DND-41 (cell line): Measurements from ENCODE around the gene CEP162.
A peak's percentile ranks its signal among the peaks of the same experiment; 100 is the strongest.

Experiments
- ATAC-seq: fragments of 200-7000 bp; cut with Tn5 transposase; 3 replicates; pipeline ENCODE4 v1.9.1; 2021; ENCODE audit warnings: low read depth; ENCODE audit not compliant: insufficient read depth
- DNase-seq: peaks from one replicate; pipeline ENCODE4 v3.0.0-alpha.2; 2020
- H2AFZ ChIP-seq: 2 replicates; pipeline ENCODE4 v1.6.0; 2012; ENCODE audit warnings: low read depth, low read length
- H3K27ac ChIP-seq: 2 replicates; pipeline ENCODE4 v1.5.1; 2012; ENCODE audit warnings: low read length, inconsistent platforms
- H3K27me3 ChIP-seq: fragments of 200-600 bp; sonication (generic); 2 replicates; pipeline ENCODE4 v1.6.0; 2012; ENCODE audit warnings: low read length, mild to moderate bottlenecking, inconsistent platforms; ENCODE audit not compliant: insufficient read depth, poor library complexity
- H3K36me3 ChIP-seq: 2 replicates; pipeline ENCODE4 v1.5.1; 2012; ENCODE audit warnings: low read length, inconsistent platforms; ENCODE audit not compliant: insufficient read depth
- H3K4me1 ChIP-seq: 2 replicates; pipeline ENCODE4 v1.5.1; 2012; ENCODE audit warnings: mild to moderate bottlenecking, low read length; ENCODE audit not compliant: insufficient read depth
- H3K4me2 ChIP-seq: 2 replicates; pipeline ENCODE4 v1.6.0; 2012; ENCODE audit warnings: mild to moderate bottlenecking, moderate library complexity, low read length, inconsistent platforms; ENCODE audit not compliant: insufficient read depth
- H3K4me3 ChIP-seq, 2 experiments: fragments of 200-600 bp in 1 of 2; shearing (Covaris generic) in 1 of 2; 2 replicates each; pipeline ENCODE4 v1.5.1; 2012 to 2016; ENCODE audit warnings: inconsistent platforms in 2 of 2, low read length in 2 of 2, mild to moderate bottlenecking in 2 of 2, low read depth in 1 of 2, moderate library complexity in 1 of 2
- H3K79me2 ChIP-seq: 2 replicates; pipeline ENCODE4 v1.6.0; 2012; ENCODE audit warnings: low read length, inconsistent platforms; ENCODE audit not compliant: insufficient read depth
- H3K9ac ChIP-seq: 2 replicates; pipeline ENCODE4 v1.6.0; 2012; ENCODE audit warnings: low read depth, mild to moderate bottlenecking, inconsistent platforms, low read length, moderate library complexity
- H3K9me3 ChIP-seq: 2 replicates; pipeline ENCODE4 v1.5.1; 2012; ENCODE audit warnings: low read length, moderate library complexity, mild to moderate bottlenecking, inconsistent platforms; ENCODE audit not compliant: insufficient read depth, severe bottlenecking
- H4K20me1 ChIP-seq: 2 replicates; pipeline ENCODE4 v1.6.0; 2012; ENCODE audit warnings: low read length; ENCODE audit not compliant: insufficient read depth
- CTCF ChIP-seq: IDR thresholded peaks from 2 replicates; pipeline ENCODE4 v1.5.1; 2012; ENCODE audit warnings: borderline replicate concordance, low read length, moderate library complexity, mild to moderate bottlenecking; ENCODE audit not compliant: poor library complexity, severe bottlenecking; ENCODE audit errors: extremely low read depth
- EZH2 ChIP-seq: IDR thresholded peaks from 3 replicates; pipeline ENCODE4 v1.6.1; 2012; ENCODE audit warnings: borderline replicate concordance, low read depth, mild to moderate bottlenecking, moderate library complexity, low read length, inconsistent platforms; ENCODE audit not compliant: severe bottlenecking

Gene CEP162

GRCh38 chr6:84258866-84259265 is 31.4 kb upstream of the CEP162 start:
- H3K4me2 ChIP-seq: no peak overlapping the region
- H3K9ac ChIP-seq: no peak overlapping the region
- H3K27ac ChIP-seq: no peak overlapping the region
- no peaks in the 10 kb centered on the region for H3K36me3 ChIP-seq
- TF ChIP-seq EZH2 (no peak), CTCF (no peak)
- H3K27me3 ChIP-seq: no peaks in the 10 kb centered on the region
- DNase-seq (no peak), ATAC-seq (no peak)
- H3K4me1 ChIP-seq: no peaks in the 10 kb centered on the region
- H3K4me3 ChIP-seq: no peak overlapping the region
- H3K79me2 ChIP-seq: no peaks in the 10 kb centered on the region
- H4K20me1 ChIP-seq: no peaks in the 10 kb centered on the region
- H2AFZ ChIP-seq: no peak overlapping the region
- no peaks in the 10 kb centered on the region for H3K9me3 ChIP-seq

GRCh38 chr6:84258268-84258667 is 30.8 kb upstream of the CEP162 start:
- H3K4me3 ChIP-seq: no peak overlapping the region
- DNase-seq (no peak), ATAC-seq (no peak)
- H3K36me3 ChIP-seq: no peaks in the 10 kb centered on the region
- no peaks in the 10 kb centered on the region for H4K20me1 ChIP-seq
- no peaks in the 10 kb centered on the region for H3K79me2 ChIP-seq
- no peaks in the 10 kb centered on the region for H3K4me1 ChIP-seq
- H3K27ac ChIP-seq: no peak overlapping the region
- H3K9ac ChIP-seq: no peak overlapping the region
- H3K9me3 ChIP-seq: no peaks in the 10 kb centered on the region
- H3K27me3 ChIP-seq: no peaks in the 10 kb centered on the region
- no peak overlapping the region for H2AFZ ChIP-seq
- peak overlapping the region; percentile 33; the same call in 1 of the 2 replicates for H3K4me2 ChIP-seq
- TF ChIP-seq CTCF: no peak
- no peak for TF ChIP-seq EZH2

GRCh38 chr6:84255641-84256040 is 28.2 kb upstream of the CEP162 start:
- no peaks in the 10 kb centered on the region for H3K4me1 ChIP-seq
- TF ChIP-seq EZH2 (no peak), CTCF (no peak)
- no peaks in the 10 kb centered on the region for H3K36me3 ChIP-seq
- H4K20me1 ChIP-seq: no peaks in the 10 kb centered on the region
- no peak overlapping the region for H3K9ac ChIP-seq
- no peak overlapping the region for H2AFZ ChIP-seq
- no peaks in the 10 kb centered on the region for H3K27me3 ChIP-seq
- no peaks in the 10 kb centered on the region for H3K9me3 ChIP-seq
- ATAC-seq (no peak), DNase-seq (no peak)
- no peaks in the 10 kb centered on the region for H3K79me2 ChIP-seq
- no peak overlapping the region for H3K27ac ChIP-seq
- H3K4me2 ChIP-seq: no peak overlapping the region
- H3K4me3 ChIP-seq: no peak overlapping the region

GRCh38 chr6:84253380-84253779 is 25.9 kb upstream of the CEP162 start:
- no peak overlapping the region for H3K4me3 ChIP-seq
- no peak overlapping the region for H3K9ac ChIP-seq
- no peaks in the 10 kb centered on the region for H3K79me2 ChIP-seq
- no peak overlapping the region for H3K27ac ChIP-seq
- peaks cover 2% of the 10 kb centered on the region for H3K27me3 ChIP-seq
- H3K4me2 ChIP-seq: no peak overlapping the region
- DNase-seq: no peak
- H4K20me1 ChIP-seq: no peaks in the 10 kb centered on the region
- H3K36me3 ChIP-seq: no peaks in the 10 kb centered on the region
- no peak for ATAC-seq
- no peaks in the 10 kb centered on the region for H3K9me3 ChIP-seq
- TF ChIP-seq CTCF (no peak), EZH2 (no peak)
- H3K4me1 ChIP-seq: no peaks in the 10 kb centered on the region
- no peak overlapping the region for H2AFZ ChIP-seq
